Activated T-helper 2 cell treated with anti-CD3 and anti-CD28 coated beads, Interferon-gamma antibody, Interleukin-2, Interleukin-4, amounts not matched to agents 10 μg/mL and 5 μg/mL and 100 μg/mL, durations not matched to agents 14 hours and 24 hours and 36 hours (primary cell): Measurements from ENCODE around the gene SMIM33. TPM values are rescaled to one million over a fixed set of nuclear protein-coding genes. Genes with fewer than 3 reads are reported as not detected.
A peak's percentile ranks its signal among the peaks of the same experiment; 100 is the strongest.
"Not testable (repeated sequence)": the region's sequence is repeated elsewhere in the genome, so short reads cannot be mapped to it uniquely, and the experiment has no call there.

Source experiments
- DNase-seq: peaks from one replicate; pipeline ENCODE4 v3.0.0; 2021; ENCODE audit warnings: low spot score
- H3K27ac Mint-ChIP-seq: one replicate; pipeline ENCODE4 v1.8.0; 2021; ENCODE audit warnings: mixed read lengths
- H3K27me3 Mint-ChIP-seq: one replicate; pipeline ENCODE4 v1.8.0; 2021; ENCODE audit warnings: low read depth, mixed read lengths
- H3K36me3 Mint-ChIP-seq: one replicate; pipeline ENCODE4 v1.8.0; 2021; ENCODE audit warnings: low read depth, mixed read lengths
- H3K4me1 Mint-ChIP-seq: one replicate; pipeline ENCODE4 v1.8.0; 2021; ENCODE audit warnings: low read depth, mixed read lengths
- H3K4me3 Mint-ChIP-seq: one replicate; pipeline ENCODE4 v1.8.0; 2021; ENCODE audit warnings: low read depth, mild to moderate bottlenecking, moderate library complexity, mixed read lengths
- H3K9me3 Mint-ChIP-seq: one replicate; pipeline ENCODE4 v1.8.0; 2021; ENCODE audit warnings: mixed read lengths
- intact Hi-C: fragments of 100-400 bp; cut with micrococcal nuclease; formaldehyde crosslinking; loops from one replicate; pipeline ENCODE4 v1.15.1; 2023
- total RNA-seq: library from RNA; stranded (reverse); gene quantifications from 2 replicates; pipeline ENCODE4 v1.2.3, GENCODE V29; 2022

Gene SMIM33
- total RNA-seq, 1 donor from 2014 or later, result 0.25 TPM

DNA sequence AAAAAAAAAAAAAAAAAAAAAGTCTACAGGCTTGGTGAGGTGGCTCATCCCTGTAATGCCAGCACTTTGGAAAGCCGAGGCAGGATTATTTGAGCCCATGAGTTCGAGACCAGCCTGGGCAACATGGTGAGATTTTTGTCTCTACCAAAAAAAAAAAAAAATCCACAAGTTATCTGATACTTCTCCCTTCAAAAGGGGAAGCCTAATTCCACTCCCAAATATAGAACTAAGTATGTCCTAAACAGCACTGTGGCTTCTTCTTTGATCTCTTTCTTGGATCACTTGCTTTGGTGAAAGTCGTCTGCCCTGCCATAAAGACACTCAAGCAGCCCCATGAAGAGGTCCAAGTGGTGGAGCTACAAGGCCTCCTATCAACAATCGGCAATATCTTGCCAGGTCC is 30.6 kb downstream of the SMIM33 start:
- H3K9me3 Mint-ChIP-seq, result no peaks in the 10 kb centered on the region
- H3K36me3 Mint-ChIP-seq, result no peaks in the 10 kb centered on the region
- intact Hi-C loops, result no loop called here
- H3K4me1 Mint-ChIP-seq, result peaks cover under 1% of the 10 kb centered on the region
- no peak overlapping the region for H3K4me3 Mint-ChIP-seq
- H3K27me3 Mint-ChIP-seq, result peaks cover 2% of the 10 kb centered on the region
- DNase-seq, result no peak
- no peak overlapping the region for H3K27ac Mint-ChIP-seq

DNA sequence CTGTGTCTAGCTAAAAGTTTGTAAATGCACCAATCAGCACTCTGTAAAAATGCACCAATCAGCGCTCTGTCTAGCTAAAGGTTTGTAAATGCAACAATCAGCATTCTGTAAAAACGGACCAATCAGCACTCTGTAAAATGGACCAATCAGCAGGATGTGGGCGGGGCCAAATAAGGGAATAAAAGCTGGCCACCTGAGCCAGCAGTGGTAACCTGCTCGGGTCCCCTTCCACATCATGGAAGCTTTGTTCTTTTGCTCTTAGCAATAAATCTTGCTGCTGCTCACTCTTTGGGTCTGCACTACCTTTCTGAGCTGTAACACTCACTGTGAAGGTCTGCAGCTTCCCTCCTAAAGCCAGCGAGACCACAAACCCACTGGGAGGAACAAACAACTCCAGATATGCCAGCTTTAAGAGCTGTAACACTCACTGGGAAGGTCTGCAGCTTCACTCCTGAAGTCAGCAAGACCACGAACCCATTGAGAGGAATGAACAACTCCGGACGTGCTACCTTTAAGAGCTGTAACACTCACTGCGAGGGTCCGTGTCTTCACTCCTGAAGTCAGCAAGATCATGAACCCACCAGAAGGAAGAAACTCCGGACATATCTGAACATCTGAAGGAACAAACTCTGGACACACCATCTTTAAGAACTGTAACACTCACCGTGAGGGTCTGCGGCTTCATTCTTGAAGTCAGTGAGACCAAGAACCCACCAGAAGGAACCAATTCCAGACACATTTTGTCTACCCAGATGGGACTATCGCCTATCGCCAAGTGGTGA is 32.4 kb downstream of the SMIM33 start:
- H3K4me3 Mint-ChIP-seq, H3K36me3 Mint-ChIP-seq, H3K9me3 Mint-ChIP-seq, intact Hi-C loops, DNase-seq, H3K27ac Mint-ChIP-seq, H3K27me3 Mint-ChIP-seq, H3K4me1 Mint-ChIP-seq: not testable (repeated sequence)

DNA sequence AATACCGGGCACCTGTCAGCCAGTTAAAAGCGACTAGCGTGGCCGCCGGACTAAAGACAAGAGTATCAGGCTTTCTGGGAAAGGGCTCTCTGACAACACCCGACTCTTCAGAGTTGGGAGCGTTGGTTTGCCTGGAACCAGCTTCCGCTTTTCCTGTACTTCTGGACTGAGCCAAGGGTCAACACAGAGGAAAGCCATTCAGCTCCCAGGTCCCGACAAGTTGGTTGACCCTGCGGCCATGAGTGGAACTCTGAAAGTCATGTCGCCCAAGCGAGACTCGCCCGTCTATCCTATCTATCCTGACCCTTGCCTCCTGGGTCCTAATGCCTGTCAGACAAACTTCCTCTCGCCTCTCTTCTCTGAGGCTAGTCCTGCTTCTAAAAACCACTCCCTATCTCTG is 33.1 kb downstream of the SMIM33 start:
- H3K36me3 Mint-ChIP-seq, intact Hi-C loops, H3K9me3 Mint-ChIP-seq, H3K4me1 Mint-ChIP-seq, DNase-seq, H3K27ac Mint-ChIP-seq, H3K27me3 Mint-ChIP-seq, H3K4me3 Mint-ChIP-seq: not testable (repeated sequence)

DNA sequence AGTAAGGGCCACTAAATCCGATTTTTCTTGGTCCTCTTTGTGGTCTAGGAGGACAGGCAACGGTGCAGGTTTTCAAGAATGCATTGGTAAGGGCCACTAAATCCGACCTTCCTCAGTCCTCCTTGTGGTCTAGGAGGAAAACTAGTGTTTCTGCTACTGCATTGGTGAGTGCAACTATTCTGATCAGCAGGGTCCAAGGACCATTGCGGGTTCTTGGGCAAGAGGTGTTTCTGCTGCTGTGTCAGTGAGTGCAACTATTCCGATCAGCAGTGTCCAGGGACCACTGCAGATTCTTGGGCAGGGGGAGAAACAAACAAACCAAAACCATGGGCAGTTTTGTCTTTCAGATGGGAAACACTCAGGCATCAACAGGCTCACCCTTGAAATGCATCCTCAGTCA is 33.9 kb downstream of the SMIM33 start:
- H3K27me3 Mint-ChIP-seq, H3K36me3 Mint-ChIP-seq, DNase-seq, H3K9me3 Mint-ChIP-seq, H3K4me3 Mint-ChIP-seq, H3K4me1 Mint-ChIP-seq, intact Hi-C loops, H3K27ac Mint-ChIP-seq: not testable (repeated sequence)

DNA sequence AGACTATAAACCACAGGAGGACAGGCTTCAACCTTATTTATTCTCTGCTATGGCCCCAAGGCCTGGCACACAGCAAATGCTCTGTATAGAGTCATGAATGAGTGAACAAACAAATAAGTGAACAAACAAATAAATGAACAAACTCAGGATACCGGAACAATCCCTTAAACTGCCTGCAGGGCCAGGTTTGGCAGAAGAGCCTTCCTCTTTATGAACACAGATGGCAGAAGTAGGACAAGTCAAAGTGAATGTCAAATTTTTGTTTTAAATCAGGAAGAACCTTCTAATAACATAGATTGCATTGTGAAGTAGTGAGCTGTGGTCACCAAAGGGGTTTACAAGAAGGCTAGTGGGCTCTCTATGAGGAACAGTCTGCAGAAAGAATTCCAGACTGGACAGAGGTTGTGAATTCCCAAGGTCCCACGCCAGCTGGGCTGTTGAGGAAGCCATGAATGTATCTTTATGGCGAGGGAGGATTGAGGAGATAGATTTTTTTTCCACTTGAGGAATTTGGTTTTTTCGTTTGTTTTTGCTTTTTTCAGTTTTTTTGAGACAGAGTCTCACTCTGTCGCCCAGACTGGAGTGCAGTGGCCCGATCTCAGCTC is 42.1 kb downstream of the SMIM33 start:
- no peak overlapping the region for H3K4me3 Mint-ChIP-seq
- H3K9me3 Mint-ChIP-seq, result peaks cover 5% of the 10 kb centered on the region
- peak overlapping the region; percentile 82 for H3K27ac Mint-ChIP-seq
- peaks cover 48% of the 10 kb centered on the region for H3K4me1 Mint-ChIP-seq
- DNase-seq, result no peak
- intact Hi-C loops, result loop anchor here (1.0 to 5.0 kb wide), 5 partner anchors 31 to 98 kb away; partner anchors contain the start of genes DNAJC18, SMIM33 and STING1
- no peaks in the 10 kb centered on the region for H3K27me3 Mint-ChIP-seq
- peaks cover 5% of the 10 kb centered on the region for H3K36me3 Mint-ChIP-seq

DNA sequence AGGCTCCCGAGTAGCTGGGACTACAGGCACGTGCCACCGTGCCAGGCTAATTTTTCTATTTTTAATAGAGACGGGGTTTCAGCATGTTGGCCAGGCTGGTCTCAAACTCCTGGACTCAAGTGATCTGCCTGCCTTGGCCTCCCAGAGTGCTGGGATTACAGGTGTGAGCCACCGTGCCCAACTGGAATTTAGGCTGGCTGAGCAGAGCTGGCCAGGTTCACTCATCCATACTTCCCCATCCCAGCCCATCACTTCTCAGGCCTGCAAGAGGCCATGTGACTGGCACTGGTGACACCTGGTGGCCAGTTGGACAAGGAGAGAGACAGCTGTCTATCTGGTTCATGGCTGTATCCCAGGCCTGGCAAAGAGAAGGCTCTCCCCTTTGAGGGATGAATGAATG is 42.6 kb downstream of the SMIM33 start:
- not testable (repeated sequence) for H3K4me3 Mint-ChIP-seq, H3K36me3 Mint-ChIP-seq, H3K27me3 Mint-ChIP-seq, H3K9me3 Mint-ChIP-seq
- peak; percentile 69 for DNase-seq
- peak overlapping the region; percentile 9 for H3K27ac Mint-ChIP-seq
- H3K4me1 Mint-ChIP-seq, result peaks cover 48% of the 10 kb centered on the region
- intact Hi-C loops, result loop anchor here (1.0 to 5.0 kb wide), 5 partner anchors 31 to 99 kb away; partner anchors contain the start of genes DNAJC18, SMIM33 and STING1

DNA sequence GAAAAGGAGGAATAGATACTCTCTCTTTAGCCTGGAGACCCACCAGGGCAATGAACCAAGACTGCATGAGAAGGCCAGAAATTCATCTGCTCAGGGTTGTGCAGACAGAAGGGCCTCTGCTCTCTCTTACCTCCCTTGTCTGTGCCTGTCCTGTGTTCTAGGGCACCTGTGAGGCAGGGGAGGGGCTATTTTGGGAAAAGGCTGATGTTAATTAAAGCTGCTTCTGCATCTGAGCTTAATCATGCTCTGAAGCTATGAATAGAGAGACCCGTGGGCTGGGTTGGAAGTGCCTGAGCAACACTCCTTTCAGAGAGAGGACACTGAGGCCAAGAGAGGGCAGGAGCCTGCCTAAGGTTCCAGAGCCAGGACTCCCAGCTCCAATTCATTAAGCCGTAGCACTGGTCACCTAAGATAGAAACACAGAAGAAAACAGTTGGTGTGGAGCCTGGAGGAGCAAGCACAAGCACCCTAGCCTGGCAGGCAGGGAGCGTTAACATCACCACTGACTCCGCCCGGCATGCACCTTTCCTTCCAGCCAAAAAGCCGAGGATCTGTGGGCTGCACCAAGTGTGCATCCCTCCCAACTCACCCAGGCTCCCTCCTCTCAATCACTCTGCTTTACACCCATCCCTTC is 43.2 kb downstream of the SMIM33 start:
- Mint-ChIP-seq H3K27ac (peak overlapping the region; percentile 24), H3K4me1 (peaks cover 50% of the 10 kb centered on the region), H3K4me3 (no peak overlapping the region), H3K36me3 (peaks cover 5% of the 10 kb centered on the region), H3K9me3 (peaks cover 5% of the 10 kb centered on the region), H3K27me3 (no peaks in the 10 kb centered on the region)
- DNase-seq, result no peak
- intact Hi-C loops, result loop anchor here (1.0 to 5.0 kb wide), 5 partner anchors 32 to 99 kb away; partner anchors contain the start of genes DNAJC18, SMIM33 and STING1

DNA sequence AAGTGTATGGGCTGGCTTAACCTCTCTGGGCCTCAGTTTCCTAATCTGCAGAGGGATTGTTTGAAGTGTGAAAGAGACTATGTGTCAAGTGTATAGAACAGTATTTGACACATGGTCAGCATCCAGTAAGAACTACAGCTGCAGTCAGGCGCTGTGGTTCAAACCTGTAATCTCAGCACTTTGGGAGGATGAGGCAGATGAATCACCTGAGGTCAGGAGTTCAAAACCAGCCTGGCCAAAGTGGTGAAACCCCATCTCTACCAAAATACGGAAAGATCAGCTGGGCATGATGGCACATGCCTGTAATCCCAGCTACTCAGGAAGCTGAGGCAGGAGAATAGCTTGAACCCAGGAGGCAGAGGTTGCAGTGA is 43.7 kb downstream of the SMIM33 start:
- Mint-ChIP-seq H3K9me3 (peaks cover 5% of the 10 kb centered on the region), H3K27ac (no peak overlapping the region), H3K4me3 (no peak overlapping the region), H3K4me1 (peaks cover 50% of the 10 kb centered on the region), H3K36me3 (peaks cover 5% of the 10 kb centered on the region), H3K27me3 (no peaks in the 10 kb centered on the region)
- no peak for DNase-seq
- intact Hi-C loops, result loop anchor here (5.0 kb wide), 2 partner anchors 42 to 77 kb away; partner anchors contain the start of genes DNAJC18 and SMIM33

DNA sequence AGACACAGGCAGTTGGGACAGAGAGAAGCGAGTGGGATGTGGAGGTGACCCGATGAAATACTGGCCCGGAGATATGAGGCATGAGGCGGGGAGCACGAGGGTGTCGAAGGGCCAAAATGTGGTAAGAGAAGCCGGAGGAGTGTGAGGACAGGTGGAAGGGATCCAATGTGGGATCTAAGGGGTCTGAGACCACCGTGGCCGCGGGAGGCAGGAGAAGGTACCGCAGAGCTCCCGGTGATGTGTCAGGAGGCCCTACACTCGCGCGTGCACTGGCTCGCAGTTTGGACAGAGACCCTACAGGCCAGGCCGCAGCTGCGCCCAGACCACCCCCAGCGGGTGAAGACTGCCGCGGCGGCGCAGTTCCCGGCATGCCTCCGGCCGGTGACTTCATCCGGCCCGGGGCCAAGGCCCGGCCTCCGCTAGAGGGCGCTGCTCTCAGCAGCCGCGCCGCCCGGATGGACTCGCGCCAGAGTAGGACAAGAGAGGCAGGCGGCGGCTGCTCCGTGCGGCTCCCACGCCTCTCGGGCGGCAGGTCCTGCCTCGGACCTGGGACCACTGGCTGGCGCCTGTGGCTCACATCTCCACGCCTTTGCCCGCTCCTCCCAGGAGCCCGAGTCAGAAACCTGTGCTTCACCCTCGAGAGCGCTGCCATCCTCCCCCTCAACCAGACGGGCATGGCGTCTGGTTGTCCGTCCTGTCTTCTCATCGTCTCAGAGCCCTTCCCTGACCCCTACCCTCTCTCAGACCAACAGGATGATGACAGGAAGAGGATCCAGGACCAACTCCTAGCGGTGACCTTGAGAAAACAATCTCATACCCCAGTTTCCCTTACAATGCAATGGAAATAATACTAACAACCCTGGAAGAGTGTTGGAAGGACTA is 47.1 kb downstream of the SMIM33 start:
- no peaks in the 10 kb centered on the region for H3K36me3 Mint-ChIP-seq
- H3K27ac Mint-ChIP-seq, result peak overlapping the region; percentile 88
- DNase-seq, result peak; percentile 85
- H3K4me1 Mint-ChIP-seq, result peaks cover 23% of the 10 kb centered on the region
- H3K27me3 Mint-ChIP-seq, result no peaks in the 10 kb centered on the region
- no peaks in the 10 kb centered on the region for H3K9me3 Mint-ChIP-seq
- intact Hi-C loops, result loop anchor here (2.0 kb wide), 1 partner anchor 43 kb away; the partner anchor contains the start of gene UBE2D2
- H3K4me3 Mint-ChIP-seq, result peak overlapping the region; percentile 79

Other genes with a start within 250 kb of the SMIM33 start
- gene MATR3, start 177.3 kb upstream of the SMIM33 start, total RNA-seq, result 259 TPM in 2 replicates
- gene PAIP2, start 129.2 kb upstream of the SMIM33 start, total RNA-seq, result 98.2 and 107 TPM in 2 replicates
- gene SLC23A1, start 87.7 kb upstream of the SMIM33 start, total RNA-seq, result 2.1 and 4.2 TPM in 2 replicates
- 48.3 and 53.6 TPM in 2 replicates for gene MZB1, start 81.1 kb upstream of the SMIM33 start, total RNA-seq
- gene PROB1, start 75.9 kb upstream of the SMIM33 start, total RNA-seq, result 7.7 and 8.3 TPM in 2 replicates
- gene SPATA24, start 66.9 kb upstream of the SMIM33 start, total RNA-seq, result 4.7 and 4.8 TPM in 2 replicates
- 29.8 and 35.8 TPM in 2 replicates for gene DNAJC18, start 31.5 kb upstream of the SMIM33 start, total RNA-seq
- gene ECSCR, start 8.3 kb upstream of the SMIM33 start, total RNA-seq, result 1.0 and 1.7 TPM in 2 replicates
- gene STING1, start 11.8 kb downstream of the SMIM33 start, total RNA-seq, result 167 and 169 TPM in 2 replicates
- gene UBE2D2, start 90.3 kb downstream of the SMIM33 start, total RNA-seq, result 249 and 262 TPM in 2 replicates
- gene CXXC5, start 177.3 kb downstream of the SMIM33 start, total RNA-seq, result 1.3 and 2.9 TPM in 2 replicates